HG02678 (cell line): ENCODE measurements around the gene ZMYND8.

Experiments used
- ATAC-seq: cut with Tn5 transposase; IDR thresholded peaks from one replicate; pipeline ENCODE4 v1.9.1; 2021; ENCODE audit warnings: mild to moderate bottlenecking, moderate library complexity; ENCODE audit not compliant: unreplicated experiment

ZMYND8 gene

DNA sequence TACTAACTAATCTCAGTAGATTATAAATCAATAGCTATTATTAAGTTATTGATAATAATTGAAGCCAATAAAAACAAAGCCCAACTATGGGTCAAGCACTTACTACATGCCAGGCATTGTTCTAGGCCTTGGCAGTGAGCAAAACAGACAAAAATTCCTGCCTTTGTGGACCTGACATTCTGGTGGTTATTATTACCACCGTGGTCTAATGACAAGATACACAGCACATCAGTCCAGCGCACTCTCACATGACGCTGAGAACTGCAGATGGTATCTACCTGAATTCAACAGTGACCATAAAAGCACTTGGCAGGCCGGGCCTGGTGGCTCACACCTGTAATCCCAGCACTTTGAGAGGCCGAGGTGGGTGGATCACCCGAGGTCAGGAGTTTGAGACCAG, 121.4 kb downstream of the ZMYND8 start:
- no peak for ATAC-seq

DNA sequence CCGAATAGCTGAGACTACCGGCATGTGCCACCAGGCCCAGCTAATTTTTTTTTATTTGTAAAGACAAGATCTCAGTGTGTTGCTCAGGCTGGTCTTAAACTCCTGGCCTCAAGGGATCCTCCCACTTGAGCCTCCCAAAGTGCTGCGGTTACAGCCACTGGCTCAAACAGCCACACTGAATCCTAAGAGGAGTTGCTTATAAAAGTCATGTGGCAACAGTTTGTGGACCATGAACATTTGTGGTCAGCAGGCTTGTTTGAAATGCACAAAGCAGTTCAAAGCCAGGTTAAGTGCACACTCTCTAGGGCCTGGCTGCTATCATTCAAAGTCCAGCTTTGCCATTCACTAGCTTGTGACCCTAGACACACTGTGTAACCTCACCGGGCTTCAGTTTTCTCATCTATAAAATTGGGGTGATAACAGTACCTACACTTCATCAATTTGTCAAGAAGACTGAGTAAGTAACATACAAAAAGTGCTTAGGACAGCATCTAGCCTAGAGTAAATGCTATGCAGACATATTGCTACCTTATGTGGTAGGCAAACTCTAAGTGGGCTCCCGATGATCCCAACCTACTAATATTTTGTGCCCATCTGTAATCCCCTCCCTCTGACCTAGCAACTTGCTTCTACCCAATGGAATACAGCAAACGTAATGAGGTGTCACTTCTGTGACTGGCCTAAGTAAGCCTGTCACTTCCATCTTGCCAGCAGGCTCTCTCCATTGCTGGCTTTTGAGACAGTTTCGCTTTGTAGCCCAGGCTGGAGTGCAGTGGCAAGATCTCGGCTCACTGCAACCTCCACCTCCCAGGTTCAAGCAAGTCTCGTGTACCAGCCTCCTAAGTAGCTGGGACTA, 122.9 kb downstream of the ZMYND8 start:
- ATAC-seq, result no peak

DNA sequence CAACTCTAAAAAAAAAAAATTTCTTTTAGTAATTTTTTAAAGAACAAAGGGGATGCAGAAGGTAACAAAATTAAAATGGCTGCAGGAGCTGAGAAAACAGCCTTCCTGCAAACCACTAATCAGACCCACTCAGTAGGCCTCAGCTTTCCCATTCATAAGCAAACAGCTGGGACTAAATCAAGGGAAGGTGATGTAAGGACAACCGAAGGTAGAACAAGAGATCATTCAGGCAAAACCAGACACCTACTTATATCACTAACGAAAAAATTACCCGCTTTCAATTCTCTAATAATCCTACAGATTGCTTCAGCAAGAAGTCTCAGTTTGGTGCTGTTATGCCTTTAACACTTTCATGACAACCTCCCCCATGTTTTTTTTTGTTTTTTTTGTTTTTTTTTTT, 124.0 kb downstream of the ZMYND8 start:
- no peak for ATAC-seq

DNA sequence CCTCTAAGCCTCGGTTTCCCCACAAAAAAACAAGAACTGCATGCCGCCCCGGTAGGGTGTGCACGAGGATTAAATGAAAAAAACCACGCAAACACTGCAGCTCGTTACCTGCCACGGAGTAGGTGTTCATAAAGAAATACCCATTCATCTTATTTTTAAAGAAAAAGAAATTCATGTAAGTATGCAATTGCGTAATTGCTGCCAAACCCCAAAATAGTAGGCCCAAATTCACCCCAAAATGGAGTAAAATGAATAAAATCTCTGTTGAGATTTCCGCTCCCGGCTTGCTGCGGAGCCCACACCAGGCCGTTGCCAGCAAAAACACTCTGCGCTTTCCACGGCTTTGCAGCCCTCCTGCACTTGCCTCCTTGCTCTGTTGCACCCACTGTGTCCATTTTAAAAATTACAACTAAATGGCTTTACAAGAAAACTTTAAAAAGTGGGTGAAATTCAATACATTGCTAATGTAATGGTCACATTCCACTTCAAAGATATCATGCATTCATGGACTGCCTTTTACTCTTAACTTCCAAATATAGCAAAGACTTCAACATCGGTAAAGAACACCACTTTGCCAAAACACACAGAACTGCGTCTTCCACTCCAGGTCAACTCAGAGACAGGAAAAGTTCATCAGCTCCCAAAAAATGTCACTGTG, 125.0 kb downstream of the ZMYND8 start:
- no peak for ATAC-seq

DNA sequence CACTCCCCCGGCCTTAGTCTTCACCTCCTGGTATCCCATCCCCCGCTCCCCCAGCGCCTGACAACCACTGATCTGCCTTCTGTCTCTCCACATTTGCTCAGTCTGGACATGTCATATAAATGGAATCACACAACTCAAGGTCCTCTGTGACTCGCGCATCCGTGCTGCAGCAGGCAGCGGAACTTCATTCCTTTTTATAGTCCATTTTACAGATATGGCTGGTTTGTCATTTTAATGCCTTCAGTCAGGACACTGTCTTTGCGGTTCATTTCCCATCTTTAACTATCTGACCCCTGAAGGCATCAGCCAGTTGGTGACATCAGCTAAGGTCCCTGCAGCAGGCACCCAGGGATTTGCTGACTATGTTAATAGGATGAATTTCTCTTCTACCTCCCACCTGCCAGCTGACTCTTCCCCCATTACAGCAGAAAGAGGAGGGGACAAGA, 125.7 kb downstream of the ZMYND8 start:
- ATAC-seq, result no peak

DNA sequence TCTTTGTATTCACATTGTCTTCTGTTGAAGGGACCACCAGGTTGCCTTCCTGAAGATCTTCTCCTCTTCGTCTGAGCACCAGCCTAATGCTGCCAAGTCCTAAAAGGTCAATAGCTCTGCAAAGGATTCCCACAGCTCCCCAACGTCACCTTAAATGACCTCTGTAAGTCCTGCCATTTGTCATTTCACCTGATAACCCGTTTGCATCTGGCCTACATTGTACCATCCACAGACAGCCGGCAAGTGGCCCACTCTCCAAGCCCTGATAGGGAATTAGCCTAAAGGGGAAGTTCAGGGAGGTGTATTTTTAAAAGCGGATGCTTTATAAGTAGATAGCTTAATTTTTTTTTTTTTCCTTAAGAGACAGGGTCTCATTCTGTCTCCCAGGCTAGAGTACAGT, 127.8 kb downstream of the ZMYND8 start:
- no peak for ATAC-seq

DNA sequence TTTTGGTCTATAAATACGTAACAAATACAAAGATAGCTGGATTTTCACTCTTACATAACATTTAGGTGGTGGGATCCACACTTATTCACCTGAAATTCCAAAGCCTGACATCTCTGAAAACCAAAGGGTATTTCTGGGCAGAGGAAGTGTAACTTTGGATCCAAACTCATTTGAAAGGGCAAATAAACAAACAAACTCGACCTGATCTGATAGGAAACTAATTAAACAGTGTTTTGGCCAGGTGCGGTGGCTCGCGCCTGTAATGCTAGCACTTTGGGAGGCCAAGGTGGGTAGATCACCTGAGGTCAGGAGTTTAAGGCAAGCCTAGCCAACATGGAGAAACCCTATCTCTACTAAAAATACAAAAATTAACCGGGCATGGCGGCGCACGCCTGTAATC, 128.9 kb downstream of the ZMYND8 start:
- no peak for ATAC-seq

DNA sequence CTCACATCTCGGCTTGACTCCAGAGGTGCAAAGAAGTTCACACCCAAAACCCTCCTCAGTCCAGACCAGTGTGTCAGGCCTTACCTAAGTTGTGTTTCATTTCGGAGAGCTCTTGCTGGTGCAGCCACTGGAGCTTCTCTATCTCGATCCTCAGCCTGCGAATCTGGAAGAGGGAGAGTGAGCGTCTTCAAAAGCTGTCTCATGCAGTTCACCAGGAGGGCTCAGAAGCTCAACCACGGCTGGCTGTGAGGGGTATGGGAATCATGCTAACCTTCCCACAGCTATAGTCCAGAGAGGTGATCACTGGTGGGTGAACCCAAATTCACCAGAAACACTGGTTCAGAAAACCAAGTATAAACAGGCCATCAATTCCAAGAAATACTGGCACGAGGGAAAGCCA, 129.4 kb downstream of the ZMYND8 start:
- no peak for ATAC-seq

DNA sequence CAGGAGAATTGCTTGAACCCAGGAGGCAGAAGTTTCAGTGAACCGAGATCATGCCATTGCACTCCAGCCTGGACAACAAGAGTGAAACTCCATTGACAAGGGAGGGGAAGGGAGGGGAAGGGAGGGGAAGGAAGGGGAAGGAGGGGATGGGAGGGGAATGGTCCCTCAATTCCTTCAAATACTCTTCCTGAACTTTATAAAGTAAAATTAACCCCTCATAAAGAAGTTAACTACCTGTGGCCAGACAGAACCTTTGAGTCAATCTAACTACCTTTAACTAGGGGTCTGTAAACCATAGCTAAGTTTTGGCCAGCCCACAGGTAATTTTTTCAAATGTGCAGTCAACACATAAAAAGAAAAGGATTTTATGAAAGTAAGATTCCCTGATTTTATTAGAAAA, 131.0 kb downstream of the ZMYND8 start:
- no peak for ATAC-seq

DNA sequence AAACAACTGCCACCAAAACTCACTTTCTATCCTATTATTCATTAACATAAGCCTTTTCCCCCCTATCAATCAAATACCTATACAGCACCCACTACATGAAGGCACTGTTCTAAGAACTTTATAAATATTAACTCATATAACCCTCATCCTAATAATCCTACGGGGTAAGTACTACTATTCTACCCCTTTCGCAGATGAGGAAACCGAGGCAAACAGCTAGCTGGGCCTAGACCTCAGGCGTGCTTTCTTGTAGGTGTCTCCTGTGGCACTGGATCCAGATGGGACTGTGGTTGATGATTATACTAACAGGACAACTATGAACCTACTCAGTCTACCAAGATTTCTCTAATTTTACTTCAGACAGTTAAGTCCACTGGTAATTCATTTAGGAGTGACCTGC, 131.6 kb downstream of the ZMYND8 start:
- no peak for ATAC-seq

DNA sequence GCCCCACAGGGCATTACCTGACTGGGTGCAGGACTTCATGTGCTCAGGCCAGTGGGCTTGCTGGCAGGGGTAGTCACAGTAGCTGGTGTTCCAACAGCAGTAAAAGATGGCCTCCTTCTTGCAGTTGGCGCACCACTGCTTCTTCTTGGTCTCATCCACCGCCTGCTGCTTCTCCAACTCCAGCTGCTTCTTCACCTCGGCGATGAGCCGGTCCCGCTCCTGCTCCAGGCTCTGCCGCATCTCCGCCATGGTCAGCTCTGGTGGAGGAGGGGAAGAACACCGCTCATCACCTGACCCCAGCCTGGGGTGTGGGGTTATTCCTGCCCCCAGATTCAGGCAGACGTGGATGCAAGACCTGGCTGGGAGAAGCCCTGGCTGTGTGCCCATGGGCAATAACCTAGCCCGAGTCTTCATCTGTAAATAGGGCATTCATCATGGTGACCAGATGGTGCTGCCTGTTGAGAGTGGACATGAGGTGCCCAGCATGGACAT, 132.2 kb downstream of the ZMYND8 start:
- ATAC-seq, result no peak

DNA sequence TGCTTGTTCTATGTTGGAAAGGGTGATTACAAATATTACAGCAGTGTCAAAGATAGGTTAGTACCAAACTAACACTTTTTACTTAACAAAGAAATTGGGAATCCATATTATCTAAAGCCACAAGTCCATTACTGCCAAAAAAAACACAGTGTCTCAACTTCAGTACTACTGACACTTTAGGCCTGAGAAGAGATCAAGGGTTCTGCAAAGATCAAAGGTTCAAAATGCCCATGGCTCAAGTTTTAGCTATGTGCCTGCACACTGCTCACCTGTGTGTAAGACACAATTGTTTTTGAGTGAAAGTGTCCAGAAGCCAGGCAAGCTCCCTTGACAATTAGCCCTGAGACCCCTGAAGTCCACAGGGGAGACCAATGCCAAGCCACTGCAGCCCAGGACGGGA, 132.6 kb downstream of the ZMYND8 start:
- ATAC-seq, result no peak

DNA sequence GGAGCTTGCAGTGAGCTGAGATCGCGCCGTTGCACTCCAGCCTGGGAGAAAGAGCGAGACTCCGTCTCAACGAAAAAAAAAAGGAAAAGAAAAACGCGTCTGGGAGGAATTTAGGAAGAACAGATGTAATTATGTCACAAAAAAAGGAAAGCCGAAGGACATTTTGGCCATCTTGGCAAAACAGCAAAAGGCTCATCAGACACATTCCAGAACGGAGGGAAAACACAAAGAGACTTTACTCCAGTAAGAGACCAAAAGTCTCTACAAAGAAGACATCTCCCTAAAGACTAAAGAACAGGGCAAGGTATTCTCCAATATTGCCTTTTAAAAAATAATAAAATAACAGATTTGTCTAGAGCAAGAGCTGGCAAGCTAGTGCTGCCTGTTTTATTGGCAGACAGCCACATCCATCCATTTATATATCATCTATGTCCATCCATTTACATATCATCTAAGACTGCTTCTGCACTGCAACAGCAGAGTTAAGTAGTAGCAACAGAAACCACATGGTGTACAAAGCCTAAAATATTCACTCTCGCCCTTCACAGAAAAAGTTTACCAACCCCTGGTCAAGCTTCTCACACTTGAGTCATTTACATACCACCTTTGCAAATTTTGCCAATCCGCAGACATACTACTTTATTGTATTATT, 133.9 kb downstream of the ZMYND8 start:
- ATAC-seq, result no peak

DNA sequence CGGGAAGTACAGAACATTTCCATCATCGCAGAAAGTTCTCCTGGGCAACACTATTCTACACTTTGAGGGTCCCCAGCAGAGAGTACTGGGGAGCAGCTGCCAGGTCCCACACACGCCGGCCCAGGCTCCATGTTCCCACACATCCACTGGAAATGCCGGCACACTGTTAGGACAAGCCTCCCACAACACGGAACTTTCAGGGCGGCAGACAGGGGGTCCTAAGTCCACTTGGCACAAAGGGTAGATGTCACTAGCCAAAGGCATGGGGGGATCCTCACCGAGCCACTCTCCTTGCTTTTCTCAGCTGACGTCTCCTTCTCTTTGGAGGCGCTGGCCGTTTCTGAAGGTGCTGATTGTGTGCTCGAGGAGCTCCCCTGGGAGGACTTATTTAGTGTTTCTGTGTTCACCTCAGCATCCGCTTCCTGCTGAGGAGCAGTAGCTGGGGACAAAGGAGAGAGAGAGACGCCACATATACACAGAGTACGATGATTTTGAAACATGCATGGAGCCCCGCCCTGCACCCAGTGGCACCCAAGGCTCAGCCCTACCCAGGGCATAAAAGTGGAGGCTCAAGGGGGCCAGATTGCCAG, 135.4 kb downstream of the ZMYND8 start:
- no peak for ATAC-seq

DNA sequence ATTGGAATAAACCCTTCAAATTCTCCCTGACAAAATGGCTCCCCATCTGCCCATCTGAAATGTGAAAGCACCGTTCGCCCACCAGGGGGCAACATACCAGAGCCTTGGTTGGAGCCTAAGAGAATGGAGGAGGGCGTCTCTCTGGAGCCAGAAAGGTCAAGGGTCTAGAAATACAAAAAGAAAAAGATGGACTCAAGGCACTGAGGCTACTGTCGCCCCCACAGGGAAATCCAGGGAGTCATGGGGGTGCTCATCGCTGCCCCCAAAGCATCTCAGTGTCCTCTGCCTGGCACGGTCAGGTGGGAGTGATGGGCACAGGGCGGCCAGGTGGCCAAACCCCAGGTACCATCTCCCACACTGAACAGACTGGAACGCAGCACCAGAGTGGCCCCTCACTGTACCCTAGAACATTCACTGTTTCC, 136.3 kb downstream of the ZMYND8 start:
- ATAC-seq, result no peak

DNA sequence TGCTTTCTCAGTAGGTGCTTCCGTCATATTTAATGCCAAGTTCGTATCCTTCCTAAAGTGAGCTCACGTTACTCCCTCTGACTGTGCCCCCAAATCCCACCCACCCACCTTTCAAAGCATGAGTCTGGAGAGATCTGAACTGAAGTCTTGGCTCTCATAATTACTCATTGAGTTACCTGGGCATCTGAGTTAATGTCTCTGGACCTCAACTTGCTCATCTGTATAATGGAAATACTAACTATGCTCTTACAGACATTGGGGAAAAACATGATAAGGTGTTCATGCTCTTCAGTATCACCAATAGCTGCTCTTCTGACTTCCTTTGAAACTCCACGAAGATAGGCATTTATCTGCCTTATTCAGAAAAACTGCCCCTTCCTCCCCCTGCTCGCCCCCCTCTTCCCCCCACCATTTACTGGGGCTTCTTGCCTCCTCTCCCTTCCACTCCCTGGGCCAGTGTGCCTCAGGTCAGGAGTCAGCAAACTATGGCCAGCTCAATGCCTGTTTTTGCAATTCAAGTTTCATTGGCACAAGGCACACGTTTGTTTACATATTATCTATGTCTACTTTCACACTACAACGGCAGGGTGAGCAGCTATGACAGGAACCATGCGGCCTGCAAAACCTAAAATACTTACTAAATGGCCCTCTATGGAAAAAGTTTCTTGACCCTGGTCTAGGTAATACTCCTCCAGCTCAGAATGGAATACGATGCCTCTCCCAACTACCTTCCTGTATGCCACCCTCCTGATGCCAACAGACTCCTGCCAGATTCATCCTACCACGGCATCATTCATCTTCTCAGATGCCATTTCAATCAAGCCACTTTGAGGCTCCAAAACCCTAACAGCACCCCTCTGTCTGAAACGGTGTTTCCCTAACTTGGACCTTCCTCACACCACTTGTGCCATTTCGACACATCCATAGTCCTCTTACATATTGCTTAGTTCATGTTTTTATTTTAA, 138.7 kb downstream of the ZMYND8 start:
- ATAC-seq, result no peak

DNA sequence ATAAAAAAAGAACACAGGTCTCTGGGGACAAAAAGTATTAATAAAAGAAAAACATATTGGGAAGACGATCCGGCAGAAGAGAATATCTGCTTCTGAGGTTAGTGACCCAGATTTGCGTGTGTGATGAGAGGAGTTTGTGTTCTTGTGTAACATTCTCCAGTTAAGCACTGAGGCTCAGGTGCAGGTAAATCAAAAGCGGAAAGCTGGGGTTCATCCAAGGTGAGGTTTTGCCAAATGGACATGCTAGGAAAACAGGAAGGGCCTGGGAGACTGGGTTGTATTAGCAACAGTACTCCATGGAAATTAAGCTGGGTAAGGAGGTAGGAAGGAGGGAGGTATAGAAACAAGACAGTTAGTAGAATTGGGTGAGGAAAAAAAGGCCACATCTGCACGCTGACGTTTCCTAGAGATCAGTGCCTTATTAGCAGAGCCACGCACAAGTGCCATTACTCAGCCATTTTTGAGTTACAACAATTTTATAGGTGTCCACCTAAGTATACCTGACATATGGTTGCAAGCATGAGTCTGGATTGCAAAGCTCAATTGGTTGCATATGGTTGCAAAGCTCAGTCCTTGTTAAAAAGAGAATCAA, 139.6 kb downstream of the ZMYND8 start:
- no peak for ATAC-seq

DNA sequence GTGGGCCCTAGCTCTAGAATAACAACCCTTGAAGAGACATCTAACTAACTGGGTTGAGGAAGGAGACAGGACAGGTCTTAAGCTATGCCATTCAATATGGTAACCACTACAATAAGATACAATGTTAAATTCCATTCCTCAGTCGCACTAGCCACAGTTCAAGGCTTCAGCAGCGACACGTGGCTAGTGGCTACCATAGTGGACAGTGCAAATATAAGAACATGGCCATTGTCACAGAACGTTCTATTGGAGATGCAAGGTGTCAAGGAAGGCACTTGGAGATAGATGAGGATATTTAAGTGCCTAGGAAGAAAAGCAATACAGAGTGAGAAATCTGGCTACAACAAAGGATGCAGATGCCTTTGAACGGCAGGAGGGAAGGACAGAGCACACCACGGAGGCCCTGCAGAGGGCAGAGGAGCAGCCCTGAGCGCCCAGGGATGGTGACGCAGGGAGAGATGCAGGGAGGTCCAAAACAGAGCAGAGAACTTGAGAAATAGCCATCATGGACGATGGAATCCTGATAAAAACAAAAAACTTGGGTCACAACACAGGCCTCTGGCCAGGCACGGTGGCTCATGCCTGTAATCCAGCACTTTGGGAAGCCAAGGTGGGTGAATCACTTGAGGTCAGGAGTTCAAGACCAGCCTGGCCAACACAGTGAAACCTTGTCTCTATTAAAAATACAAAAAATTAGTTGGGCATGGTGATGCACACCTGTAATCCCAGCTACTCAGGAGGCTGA, 140.7 kb downstream of the ZMYND8 start:
- no peak for ATAC-seq

DNA sequence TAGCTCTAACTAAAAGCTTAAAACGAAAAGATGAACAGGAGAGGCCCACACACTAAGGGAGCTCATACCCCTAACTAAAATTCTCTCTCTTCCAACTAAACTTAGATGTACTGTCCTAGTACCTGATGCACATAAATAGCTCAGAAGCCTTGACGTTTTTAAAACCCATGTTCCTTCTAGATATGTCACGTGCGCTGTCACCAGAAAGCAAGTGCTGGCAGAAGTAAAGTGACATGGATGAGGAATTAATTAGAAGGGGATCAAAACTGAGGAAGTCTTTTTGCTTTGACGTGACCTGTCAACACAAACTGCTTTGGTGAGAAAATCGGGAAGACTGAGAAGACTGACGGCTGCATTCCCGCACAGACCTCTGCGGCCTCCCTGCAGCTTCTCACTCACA, 142.5 kb downstream of the ZMYND8 start:
- ATAC-seq, result no peak
